K562 (cell line): ENCODE data around the gene RFNG. TPM values are rescaled to one million over a fixed set of nuclear protein-coding genes. Genes with fewer than 3 reads are reported as not detected.

Source experiments
- ATF1 ChIP-seq, 2 experiments: fragments of 450-650 bp in 1 of 2; IDR thresholded peaks; 2 replicates each; pipeline ENCODE4 v1.6.1; 2016; ENCODE audit warnings: missing compliant biosample characterization in 1 of 2, missing genetic modification characterization in 1 of 2
- CCNT2 ChIP-seq: IDR thresholded peaks from 2 replicates; pipeline ENCODE4 v1.6.1; 2011; ENCODE audit warnings: borderline replicate concordance, low read depth, mild to moderate bottlenecking, moderate library complexity, mixed read lengths, low read length; ENCODE audit not compliant: insufficient read length; ENCODE audit errors: extremely low read depth
- ETS1 ChIP-seq: conservative IDR thresholded peaks from 2 replicates; pipeline ENCODE4 v1.6.1; 2011; ENCODE audit warnings: low read depth, mild to moderate bottlenecking, low read length; ENCODE audit not compliant: control insufficient read depth
- FOSL1 ChIP-seq: fragments of 200-800 bp; sonication (Bioruptor generic); conservative IDR thresholded peaks from 2 replicates; pipeline ENCODE4 v1.6.1; 2016; ENCODE audit warnings: missing genetic modification characterization, missing compliant biosample characterization
- HDAC3 ChIP-seq: fragments of 450-650 bp; IDR thresholded peaks from 2 replicates; pipeline ENCODE4 v1.6.1; 2018; ENCODE audit warnings: borderline replicate concordance, mild to moderate bottlenecking, moderate library complexity; ENCODE audit not compliant: partially characterized antibody
- PKNOX1 ChIP-seq: fragments of 450-650 bp; IDR thresholded peaks from 2 replicates; pipeline ENCODE4 v1.6.1; 2016
- RHOXF2B ChIP-seq: fragments of 250-450 bp; sonication (Bioruptor Pico); conservative IDR thresholded peaks from 2 replicates; pipeline ENCODE4 v1.5.1; 2021
- SIN3A ChIP-seq, 2 experiments: fragments of 150-350 bp in 1 of 2; IDR thresholded peaks; 2 replicates each; pipeline ENCODE4 v1.6.1; 2011 to 2016; ENCODE audit warnings: borderline replicate concordance in 2 of 2, low read depth in 2 of 2, low read length in 2 of 2, mild to moderate bottlenecking in 2 of 2, moderate library complexity in 2 of 2; ENCODE audit not compliant: control insufficient read depth in 1 of 2
- SOX6 ChIP-seq: fragments of 450-650 bp; IDR thresholded peaks from 2 replicates; pipeline ENCODE4 v1.6.1; 2014; ENCODE audit warnings: mild to moderate bottlenecking
- SREBF1 ChIP-seq: fragments of 150-350 bp; IDR thresholded peaks from 2 replicates; pipeline ENCODE4 v1.6.1; 2014; ENCODE audit warnings: antibody characterized with exemption, low read depth, low read length, borderline replicate concordance
- ZBTB11 ChIP-seq, 3 experiments: fragments of 200-800 bp in 1 of 3; fragments of 250-450 bp in 1 of 3; fragments of 450-650 bp in 1 of 3; sonication (Bioruptor Pico) in 1 of 3; sonication (Bioruptor generic) in 1 of 3; formaldehyde crosslinking in 1 of 3; IDR thresholded peaks; 2 replicates each; pipeline versions ENCODE4 v1.6.1 to v1.8.0; 2016 to 2022; ENCODE audit warnings: mild to moderate bottlenecking in 2 of 3, missing genetic modification characterization in 2 of 3, missing compliant biosample characterization in 1 of 3, moderate library complexity in 1 of 3
- ZFP91 ChIP-seq: sonication (generic); formaldehyde crosslinking; IDR thresholded peaks from 2 replicates; pipeline ENCODE4 v1.8.0; 2022; ENCODE audit warnings: mild to moderate bottlenecking, missing genetic modification reagents
- ZNF639 ChIP-seq, 2 experiments: fragments of 200-800 bp in 1 of 2; sonication (Bioruptor generic) in 1 of 2; sonication (generic) in 1 of 2; formaldehyde crosslinking in 1 of 2; IDR thresholded peaks in 1 of 2; conservative IDR thresholded peaks in 1 of 2; 2 replicates each; pipeline versions ENCODE4 v1.5.0 to v1.6.1; 2016 to 2020; ENCODE audit warnings: missing compliant biosample characterization in 1 of 2, missing genetic modification characterization in 1 of 2, missing genetic modification reagents in 1 of 2
- ZNF76 ChIP-seq: fragments of 250-450 bp; sonication (Bioruptor Pico); IDR thresholded peaks from 2 replicates; pipeline ENCODE4 v1.4.0; 2020; ENCODE audit warnings: mild to moderate bottlenecking, moderate library complexity, borderline replicate concordance
- polyA plus RNA-seq, 8 experiments: library from polyadenylated mRNA; depleted of rRNA in 4 of 8; stranded (reverse) in 5 of 8; unstranded in 3 of 8; fragments of >200 nt; fragmentation: Nextera tagmentation in 2 of 8; fragmentation: Illumina TruSeq in 1 of 8; extraction: Ambion mirVana in 2 of 8; extraction: Trizol in 1 of 8; gene quantifications; 2 replicates each; pipeline versions ENCODE4 v1.2.1 to v1.2.3, GENCODE V29; 2011 to 2014; ENCODE audit warnings: inconsistent platforms in 1 of 8, missing spikeins in 1 of 8
- total RNA-seq, 7 experiments: library from RNA; depleted of rRNA in 6 of 7; stranded (reverse); fragments of >200 nt in 6 of 7; fragmentation: Illumina TruSeq in 2 of 7; extraction: Trizol in 2 of 7; gene quantifications; 2 replicates each; pipeline versions ENCODE4 v1.2.1 to v1.2.3, GENCODE V29; 2011 to 2021; ENCODE audit warnings: low replicate concordance in 1 of 7

RFNG gene
- total and polyA plus RNA-seq, 9 of the 15 experiments (the other 6 are each of a cell fraction or from before 2014, with no cell fraction given): 0.32 to 32.8 (median 9.5) TPM

GRCh38 chr17:82098169-82098938, 46.7 kb upstream of the RFNG start, which contains the start of gene FASN (continued):
- TF ChIP-seq ZBTB11 (CRISPR knock-in tag; IDR thresholded peaks at IDR 0.05) (peak in 1 of 3 experiments; percentile 89; a peak in 2 of 6 replicates), ZNF639 (CRISPR knock-in tag; conservative IDR thresholded peaks at IDR 0.05 in 1 of 2, IDR thresholded peaks at IDR 0.05 in 1 of 2) (peak in 1 of 2 experiments; percentile 97; a peak in 2 of 4 replicates), SREBF1 (peak; percentile 98), ETS1 (peak; percentile 75), RHOXF2B (no peak), CCNT2 (peak; percentile 89), ATF1 (CRISPR knock-in tag; IDR thresholded peaks at IDR 0.05) (0 out of 2 replicates have a peak, but pooled peaks have one; percentile 17), ATF1 (tag; IDR thresholded peaks at IDR 0.05) (no peak), SOX6 (peak; percentile 26; the same call in 1 of the 2 replicates), FOSL1 (tag) (no peak; the same call in 1 of the 2 replicates), HDAC3 (no peak), SIN3A (IDR thresholded peaks at IDR 0.05; ENCODE audit: borderline replicate concordance in 2 of 2, control insufficient read depth in 1 of 2, low read depth in 2 of 2, low read length in 2 of 2) (peak; percentile 86 to 91; a peak in 2 of 4 replicates), ZNF76 (no peak), PKNOX1 (peak; percentile 91), ZFP91 (CRISPR knock-in tag) (no peak)
